KMS-11 (cell line): Measurements from ENCODE around the gene GRM2.

Experiments
- H2AFZ ChIP-seq: fragments of 200-600 bp; sonication (generic); 2 replicates; pipeline ENCODE4 v1.6.1; 2016; ENCODE audit warnings: antibody characterized with exemption, mixed run types, low read depth
- H3K27ac ChIP-seq: fragments of 200-600 bp; sonication (generic); 2 replicates; pipeline ENCODE4 v1.6.1; 2016; ENCODE audit warnings: mild to moderate bottlenecking, mixed run types
- H3K27me3 ChIP-seq: fragments of 200-600 bp; sonication (generic); 2 replicates; pipeline ENCODE4 v1.6.1; 2017; ENCODE audit warnings: mild to moderate bottlenecking, low read depth, mixed run types, moderate library complexity; ENCODE audit not compliant: insufficient read depth
- H3K36me3 ChIP-seq: fragments of 200-600 bp; sonication (generic); 2 replicates; pipeline ENCODE4 v1.6.1; 2017; ENCODE audit warnings: mild to moderate bottlenecking, mixed run types; ENCODE audit not compliant: insufficient read depth
- H3K4me1 ChIP-seq: fragments of 200-600 bp; sonication (generic); 2 replicates; pipeline ENCODE4 v1.6.1; 2016; ENCODE audit warnings: mild to moderate bottlenecking, low read depth, mixed run types; ENCODE audit not compliant: poor library complexity, severe bottlenecking
- H3K4me2 ChIP-seq: fragments of 200-600 bp; sonication (generic); 2 replicates; pipeline ENCODE4 v1.7.0; 2016; ENCODE audit warnings: mild to moderate bottlenecking, mixed run types
- H3K4me3 ChIP-seq: fragments of 200-600 bp; sonication (generic); IDR thresholded peaks from 2 replicates; pipeline ENCODE4 v1.6.1; 2017; ENCODE audit warnings: low read depth, low read length, mixed read lengths; ENCODE audit not compliant: insufficient read depth
- H3K79me2 ChIP-seq: fragments of 200-600 bp; sonication (generic); 2 replicates; pipeline ENCODE4 v1.6.1; 2016; ENCODE audit warnings: low read depth, mixed run types; ENCODE audit not compliant: insufficient read depth
- H3K9ac ChIP-seq: fragments of 200-600 bp; sonication (generic); 2 replicates; pipeline ENCODE4 v1.6.1; 2016; ENCODE audit warnings: mild to moderate bottlenecking, mixed run types
- H4K20me1 ChIP-seq: fragments of 200-600 bp; sonication (generic); 2 replicates; pipeline ENCODE4 v1.6.1; 2016; ENCODE audit warnings: mild to moderate bottlenecking, mixed run types; ENCODE audit not compliant: insufficient read depth
- TF ChIP-seq, protein P1 (sequence below): fragments of 200-600 bp; sonication (generic); conservative IDR thresholded peaks from 2 replicates; pipeline ENCODE4 v1.6.1; 2017; ENCODE audit warnings: low read depth, mild to moderate bottlenecking, antibody characterized with exemption, low read length, moderate library complexity, mixed read lengths

GRM2 gene

DNA sequence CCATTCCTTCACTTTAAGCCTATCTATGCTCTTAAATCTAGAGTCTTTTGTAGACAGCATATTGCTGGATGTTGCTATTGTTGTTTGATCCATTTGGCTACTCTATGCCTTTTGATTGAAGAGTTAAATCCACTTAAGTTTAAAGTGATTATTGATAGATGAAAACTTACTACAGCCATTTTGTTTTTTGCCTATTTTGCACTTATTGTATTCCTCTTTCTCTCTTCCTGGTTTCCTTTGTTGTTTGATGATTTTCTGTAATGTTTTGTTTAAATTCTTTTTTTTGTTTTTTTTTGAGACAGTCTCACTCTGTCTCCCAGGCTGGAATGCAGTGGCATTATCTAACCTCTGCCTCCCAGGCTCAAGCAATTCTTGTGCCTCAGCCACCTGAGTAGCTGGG, 52.3 kb downstream of the GRM2 start:
- no peaks in the 10 kb centered on the region for H3K4me1 ChIP-seq
- no peaks in the 10 kb centered on the region for H3K36me3 ChIP-seq
- H4K20me1 ChIP-seq, result no peaks in the 10 kb centered on the region
- no peaks in the 10 kb centered on the region for H3K79me2 ChIP-seq
- no peak overlapping the region for H3K9ac ChIP-seq
- no peak overlapping the region for H3K27ac ChIP-seq
- TF ChIP-seq, protein P1, sequence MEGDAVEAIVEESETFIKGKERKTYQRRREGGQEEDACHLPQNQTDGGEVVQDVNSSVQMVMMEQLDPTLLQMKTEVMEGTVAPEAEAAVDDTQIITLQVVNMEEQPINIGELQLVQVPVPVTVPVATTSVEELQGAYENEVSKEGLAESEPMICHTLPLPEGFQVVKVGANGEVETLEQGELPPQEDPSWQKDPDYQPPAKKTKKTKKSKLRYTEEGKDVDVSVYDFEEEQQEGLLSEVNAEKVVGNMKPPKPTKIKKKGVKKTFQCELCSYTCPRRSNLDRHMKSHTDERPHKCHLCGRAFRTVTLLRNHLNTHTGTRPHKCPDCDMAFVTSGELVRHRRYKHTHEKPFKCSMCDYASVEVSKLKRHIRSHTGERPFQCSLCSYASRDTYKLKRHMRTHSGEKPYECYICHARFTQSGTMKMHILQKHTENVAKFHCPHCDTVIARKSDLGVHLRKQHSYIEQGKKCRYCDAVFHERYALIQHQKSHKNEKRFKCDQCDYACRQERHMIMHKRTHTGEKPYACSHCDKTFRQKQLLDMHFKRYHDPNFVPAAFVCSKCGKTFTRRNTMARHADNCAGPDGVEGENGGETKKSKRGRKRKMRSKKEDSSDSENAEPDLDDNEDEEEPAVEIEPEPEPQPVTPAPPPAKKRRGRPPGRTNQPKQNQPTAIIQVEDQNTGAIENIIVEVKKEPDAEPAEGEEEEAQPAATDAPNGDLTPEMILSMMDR, result no peak
- no peak overlapping the region for H3K4me3 ChIP-seq
- no peaks in the 10 kb centered on the region for H3K27me3 ChIP-seq
- no peak overlapping the region for H2AFZ ChIP-seq
- no peak overlapping the region for H3K4me2 ChIP-seq
